ENCODE measurements around the gene SEMA3B.

- TF ChIP-seq ZFP30 (CRISPR knock-in tag; IDR thresholded peaks at IDR 0.05) (no peak), POU6F1 (CRISPR knock-in tag; IDR thresholded peaks at IDR 0.05; ENCODE audit: borderline replicate concordance, low read depth) (no peak), ZNF8 (CRISPR knock-in tag; IDR thresholded peaks at IDR 0.05) (no peak), BACH2 (CRISPR knock-in tag; IDR thresholded peaks at IDR 0.05; ENCODE audit: borderline replicate concordance) (no peak), CREB5 (CRISPR knock-in tag; IDR thresholded peaks at IDR 0.05; ENCODE audit: low read depth) (no peak)
Measured at GRCh38 chr3:50224639-50225038, 44.3 kb upstream of the SEMA3B start.
